SU-DHL-6 (cell line): ENCODE measurements around the gene GIGYF2.

Experiments used
- CTCF ChIP-seq: fragments of 200-600 bp; sonication (generic); IDR thresholded peaks from one replicate; pipeline ENCODE4 v1.5.1; 2017; ENCODE audit warnings: antibody characterized with exemption, mild to moderate bottlenecking, low read length, moderate library complexity; ENCODE audit not compliant: insufficient read depth, poor library complexity, severe bottlenecking
- EZH2phosphoT487 ChIP-seq: fragments of 200-600 bp; sonication (generic), shearing (Covaris generic); conservative IDR thresholded peaks from 2 replicates; pipeline ENCODE4 v1.6.1; 2018; ENCODE audit warnings: mild to moderate bottlenecking, antibody characterized with exemption, low read length, moderate library complexity, mixed read lengths

- TF ChIP-seq CTCF (no peak), EZH2phosphoT487 (no peak)
These were observed 101.1 kb downstream of the GIGYF2 start for GRCh38 chr2:232798187-232798586.
